Smooth muscle cell (in vitro differentiated cells): ENCODE data around the gene RCAN3. TPM values are rescaled to one million over a fixed set of nuclear protein-coding genes. Genes with fewer than 3 reads are reported as not detected.
"Not testable (repeated sequence)": the region's sequence is repeated elsewhere in the genome, so short reads cannot be mapped to it uniquely, and the experiment has no call there.

Experiments used
- DNase-seq: peaks from one replicate; lab custom pipeline; 2025; ENCODE audit not compliant: unreplicated experiment; lab: John Stamatoyannopoulos, UW
- H2AFZ ChIP-seq: fragments of 200-600 bp; sonication (generic); 2 replicates; pipeline ENCODE4 v1.6.0; 2016; ENCODE audit warnings: antibody characterized with exemption, low read depth, mild to moderate bottlenecking
- H3F3A ChIP-seq: fragments of 200-600 bp; sonication (generic); 2 replicates; pipeline ENCODE4 v1.6.0; 2017; ENCODE audit warnings: antibody characterized with exemption, low read depth
- H3K27ac ChIP-seq: fragments of 200-600 bp; sonication (generic); 2 replicates; pipeline ENCODE4 v1.5.1; 2016; ENCODE audit warnings: low read depth, mild to moderate bottlenecking
- H3K27me3 ChIP-seq: fragments of 200-600 bp; sonication (generic); 2 replicates; pipeline ENCODE4 v1.6.1; 2016; ENCODE audit warnings: low read depth, mild to moderate bottlenecking
- H3K36me3 ChIP-seq: fragments of 200-600 bp; sonication (generic); 2 replicates; pipeline ENCODE4 v1.5.1; 2016; ENCODE audit warnings: low read depth
- H3K4me1 ChIP-seq: fragments of 200-600 bp; sonication (generic); 2 replicates; pipeline ENCODE4 v1.5.1; 2016; ENCODE audit warnings: low read depth
- H3K4me2 ChIP-seq: fragments of 200-600 bp; sonication (generic); 2 replicates; pipeline ENCODE4 v1.6.0; 2016; ENCODE audit warnings: mild to moderate bottlenecking
- H3K4me3 ChIP-seq: fragments of 200-600 bp; sonication (generic); 2 replicates; pipeline ENCODE4 v1.5.1; 2016; ENCODE audit warnings: mild to moderate bottlenecking
- H3K79me2 ChIP-seq: fragments of 200-600 bp; sonication (generic); 2 replicates; pipeline ENCODE4 v1.6.0; 2016; ENCODE audit warnings: low read depth, mild to moderate bottlenecking
- H3K9ac ChIP-seq: fragments of 200-600 bp; sonication (generic); 2 replicates; pipeline ENCODE4 v1.6.0; 2016; ENCODE audit warnings: low read depth
- H3K9me3 ChIP-seq: fragments of 200-600 bp; sonication (generic); replicated peaks from 2 replicates; pipeline ENCODE4 v1.5.1; 2016; ENCODE audit warnings: low read depth
- H4K20me1 ChIP-seq: fragments of 200-600 bp; sonication (generic); 2 replicates; pipeline ENCODE4 v1.6.0; 2016; ENCODE audit warnings: low read depth
- WGBS: methylation state at CpG from one replicate; pipeline ENCODE4 v1.1.7; 2016; ENCODE audit warnings: low lambda C conversion rate; 5-methylcytosine and 5-hydroxymethylcytosine counted together
- polyA plus RNA-seq: library from polyadenylated mRNA; unstranded; fragments of >200 nt; fragmentation: Nextera tagmentation; extraction: Ambion mirVana; gene quantifications from 2 replicates; pipeline ENCODE4 v1.2.1, GENCODE V29; 2016
- total RNA-seq: library from RNA; depleted of rRNA; stranded (reverse); fragments of >200 nt; gene quantifications from 2 replicates; pipeline ENCODE4 v1.2.3, GENCODE V29; 2014
- TF ChIP-seq, protein P1 (sequence below): fragments of 200-600 bp; sonication (generic); IDR thresholded peaks from 2 replicates; pipeline ENCODE4 v1.5.1; 2017; ENCODE audit warnings: borderline replicate concordance, mild to moderate bottlenecking, antibody characterized with exemption; ENCODE audit not compliant: insufficient read depth, poor library complexity, severe bottlenecking

The RCAN3 gene
- total and polyA plus RNA-seq, 2 experiments from 2014 or later = 4.5 to 20.0 TPM

DNA sequence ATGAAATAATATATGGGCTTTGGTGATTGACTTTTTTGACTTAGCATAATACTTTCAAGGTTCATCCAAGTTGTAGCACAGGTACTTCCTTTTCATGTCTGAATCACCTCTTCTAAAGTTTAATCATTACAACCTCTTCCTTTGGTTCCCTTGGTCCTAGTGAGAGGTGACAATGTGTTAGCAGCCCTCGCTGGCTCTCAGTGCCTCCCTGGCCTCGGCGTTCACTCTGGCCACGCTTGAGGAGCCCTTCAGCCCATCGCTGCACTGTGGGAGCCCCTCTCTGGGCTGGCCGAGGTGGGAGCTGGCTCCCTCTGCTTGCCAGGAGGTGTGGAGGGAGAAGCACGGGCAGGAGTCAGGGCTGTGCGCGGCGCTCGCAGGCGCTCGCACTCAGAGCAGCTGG lies 13.0 kb upstream of the RCAN3 start:
- 98% methylated on average over 13 of the region's 13 CpGs for WGBS
- no peak overlapping the region for H2AFZ ChIP-seq
- H3K79me2 ChIP-seq = no peaks in the 10 kb centered on the region
- no peaks in the 10 kb centered on the region for H3K27me3 ChIP-seq
- TF ChIP-seq, protein P1, sequence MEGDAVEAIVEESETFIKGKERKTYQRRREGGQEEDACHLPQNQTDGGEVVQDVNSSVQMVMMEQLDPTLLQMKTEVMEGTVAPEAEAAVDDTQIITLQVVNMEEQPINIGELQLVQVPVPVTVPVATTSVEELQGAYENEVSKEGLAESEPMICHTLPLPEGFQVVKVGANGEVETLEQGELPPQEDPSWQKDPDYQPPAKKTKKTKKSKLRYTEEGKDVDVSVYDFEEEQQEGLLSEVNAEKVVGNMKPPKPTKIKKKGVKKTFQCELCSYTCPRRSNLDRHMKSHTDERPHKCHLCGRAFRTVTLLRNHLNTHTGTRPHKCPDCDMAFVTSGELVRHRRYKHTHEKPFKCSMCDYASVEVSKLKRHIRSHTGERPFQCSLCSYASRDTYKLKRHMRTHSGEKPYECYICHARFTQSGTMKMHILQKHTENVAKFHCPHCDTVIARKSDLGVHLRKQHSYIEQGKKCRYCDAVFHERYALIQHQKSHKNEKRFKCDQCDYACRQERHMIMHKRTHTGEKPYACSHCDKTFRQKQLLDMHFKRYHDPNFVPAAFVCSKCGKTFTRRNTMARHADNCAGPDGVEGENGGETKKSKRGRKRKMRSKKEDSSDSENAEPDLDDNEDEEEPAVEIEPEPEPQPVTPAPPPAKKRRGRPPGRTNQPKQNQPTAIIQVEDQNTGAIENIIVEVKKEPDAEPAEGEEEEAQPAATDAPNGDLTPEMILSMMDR = no peak
- no peak overlapping the region for H3K27ac ChIP-seq
- no peak overlapping the region for H3K9ac ChIP-seq
- no peaks in the 10 kb centered on the region for H3K36me3 ChIP-seq
- H3F3A ChIP-seq = no peaks in the 10 kb centered on the region
- no peaks in the 10 kb centered on the region for H3K9me3 ChIP-seq
- no peaks in the 10 kb centered on the region for H3K4me1 ChIP-seq
- H3K4me3 ChIP-seq = no peak overlapping the region
- H3K4me2 ChIP-seq = no peak overlapping the region
- no peaks in the 10 kb centered on the region for H4K20me1 ChIP-seq
- no peak for DNase-seq

DNA sequence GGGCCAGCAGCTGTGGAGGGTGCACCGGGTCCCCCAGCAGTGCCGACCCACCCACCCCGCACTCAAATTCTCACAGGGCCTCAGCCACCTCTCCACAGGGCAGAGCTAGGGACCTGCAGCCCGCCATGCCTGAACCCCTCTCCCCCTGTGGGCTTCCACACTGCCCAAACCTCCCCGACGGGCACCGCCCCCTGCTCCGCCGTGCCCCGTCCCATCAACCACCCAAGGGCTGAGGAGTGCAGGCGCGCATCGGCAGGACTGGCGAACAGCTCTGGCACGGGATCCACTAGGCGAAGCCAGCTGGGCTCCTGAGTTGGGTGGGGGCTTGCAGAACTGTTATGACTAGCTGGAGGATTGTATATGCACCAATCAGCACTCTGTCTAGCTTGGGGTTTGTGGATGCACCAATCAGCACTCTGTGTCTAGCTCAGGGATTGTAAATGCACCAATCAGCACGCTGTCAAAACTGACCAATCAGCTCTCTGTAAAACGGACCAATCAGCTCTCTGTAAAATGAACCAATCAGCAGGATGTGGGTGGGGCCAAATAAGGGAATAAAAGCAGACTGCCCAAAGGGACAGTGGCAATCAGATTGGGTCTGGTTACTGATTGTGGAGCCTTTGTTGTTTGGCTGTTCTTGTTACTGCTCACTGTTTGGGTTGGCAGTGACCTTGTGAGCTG lies 12.4 kb upstream of the RCAN3 start:
- no peaks in the 10 kb centered on the region for H3K27me3 ChIP-seq
- TF ChIP-seq, protein P1 = no peak
- H2AFZ ChIP-seq = no peak overlapping the region
- no peaks in the 10 kb centered on the region for H3K36me3 ChIP-seq
- H3K9me3 ChIP-seq = no peaks in the 10 kb centered on the region
- 98% methylated on average over 17 of the region's 18 CpGs for WGBS
- no peaks in the 10 kb centered on the region for H3K4me1 ChIP-seq
- no peak for DNase-seq
- H3K4me3 ChIP-seq = no peak overlapping the region
- no peak overlapping the region for H3K9ac ChIP-seq
- H3F3A ChIP-seq = no peaks in the 10 kb centered on the region
- no peaks in the 10 kb centered on the region for H3K79me2 ChIP-seq
- no peak overlapping the region for H3K4me2 ChIP-seq
- no peak overlapping the region for H3K27ac ChIP-seq
- no peaks in the 10 kb centered on the region for H4K20me1 ChIP-seq

DNA sequence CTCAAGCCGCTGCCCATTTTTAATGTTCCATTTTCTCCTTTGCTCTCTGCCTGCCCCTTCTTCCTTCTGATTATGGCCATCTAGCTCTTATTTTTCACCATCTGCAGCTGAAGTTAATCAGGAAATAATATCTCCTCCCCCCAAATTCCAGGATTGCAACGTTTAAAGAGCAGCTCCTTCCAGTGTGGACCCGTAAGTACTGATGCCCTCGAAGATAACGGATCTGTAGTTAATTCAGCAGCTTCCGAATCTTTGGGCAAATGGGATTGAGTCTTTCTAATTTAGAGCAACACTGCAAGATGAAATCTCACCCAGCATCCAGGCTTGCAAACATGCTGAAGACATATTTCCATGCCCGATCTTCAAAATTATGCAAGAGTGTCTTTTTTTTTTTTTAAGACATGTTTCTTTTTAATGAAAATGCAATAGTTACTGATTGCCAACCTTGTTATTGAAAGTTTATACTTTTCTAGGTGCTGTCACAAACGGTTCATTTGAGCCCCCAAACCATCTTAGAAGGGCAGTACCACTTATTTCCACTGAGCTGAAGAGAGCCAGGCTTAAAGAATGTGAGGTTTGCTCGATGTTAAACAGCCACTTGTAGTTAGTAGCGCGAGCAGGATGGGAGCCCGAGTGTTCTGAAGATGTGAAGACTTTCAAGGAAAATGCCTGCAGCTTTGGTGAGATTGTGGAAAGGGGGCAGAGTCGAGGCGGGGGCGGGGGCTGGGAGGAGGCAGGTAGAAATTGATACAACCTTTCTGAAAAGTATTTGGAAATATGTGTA lies 10.9 kb upstream of the RCAN3 start:
- Histone ChIP-seq H3K9me3 (no peaks in the 10 kb centered on the region), H3K9ac (no peak overlapping the region), H3K79me2 (no peaks in the 10 kb centered on the region), H3K4me3 (no peak overlapping the region), H3K27ac (no peak overlapping the region), H3F3A (no peaks in the 10 kb centered on the region), H3K4me2 (no peak overlapping the region), H4K20me1 (no peaks in the 10 kb centered on the region), H3K4me1 (no peaks in the 10 kb centered on the region), H3K36me3 (no peaks in the 10 kb centered on the region), H2AFZ (no peak overlapping the region), H3K27me3 (no peaks in the 10 kb centered on the region)
- TF ChIP-seq, protein P1 = no peak
- 72% methylated on average over 13 of the region's 15 CpGs for WGBS
- no peak for DNase-seq

DNA sequence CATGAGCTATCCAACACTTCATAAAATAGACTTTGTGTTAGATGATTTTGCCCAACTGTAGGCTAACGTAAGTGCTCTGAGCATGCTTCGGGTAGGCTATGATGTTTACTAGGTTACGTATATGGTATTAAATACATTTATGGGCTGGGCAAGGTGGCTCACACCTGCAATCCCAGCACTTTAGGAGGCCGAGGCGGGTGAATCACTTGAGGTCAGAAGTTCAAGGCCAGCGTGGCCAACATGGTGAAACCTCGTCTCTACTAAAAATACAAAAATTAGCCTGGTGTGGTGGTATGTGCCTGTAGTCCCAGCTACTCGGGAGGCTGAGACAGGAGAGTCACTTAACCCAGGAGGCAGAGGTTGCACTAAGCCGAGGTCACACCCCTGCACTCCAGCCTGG lies 9.7 kb upstream of the RCAN3 start:
- H3F3A ChIP-seq, H3K36me3 ChIP-seq, H4K20me1 ChIP-seq, H3K9me3 ChIP-seq, H3K4me2 ChIP-seq, H3K4me1 ChIP-seq, H3K4me3 ChIP-seq, H3K27me3 ChIP-seq, H3K27ac ChIP-seq, H3K9ac ChIP-seq, H2AFZ ChIP-seq, H3K79me2 ChIP-seq, DNase-seq: not testable (repeated sequence)
- WGBS = 91% methylated on average over 9 of the region's 9 CpGs
